ENCODE data around the gene DCAF5.

DNA sequence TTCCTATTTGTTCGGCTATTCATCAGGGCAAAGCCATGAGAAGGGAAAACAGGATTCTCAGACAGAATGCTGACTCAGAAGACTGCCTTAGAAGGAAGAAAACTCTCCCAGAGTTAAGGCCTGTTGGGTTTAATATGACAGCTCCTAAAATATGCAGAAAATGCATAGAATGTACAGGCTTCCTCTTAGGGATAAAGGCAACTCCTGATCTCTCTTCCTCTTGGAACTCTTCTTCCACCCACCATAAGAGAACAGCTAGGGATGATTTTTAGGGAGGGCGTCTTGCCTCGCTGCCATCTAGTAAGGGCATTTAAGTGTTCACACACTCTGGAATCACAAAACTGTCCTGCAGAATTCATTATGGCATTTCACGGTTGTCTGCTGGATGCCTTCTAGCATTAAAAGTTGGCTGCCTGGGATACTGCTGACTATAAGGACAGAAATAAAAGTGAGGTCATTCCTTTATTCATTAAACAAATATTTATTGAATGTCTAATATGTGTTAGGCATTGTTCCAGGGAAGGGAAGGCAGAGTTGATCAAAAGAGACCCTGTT is 73.7 kb downstream of the DCAF5 start:
- TF ChIP-seq POLR2AphosphoS5 (IDR thresholded peaks at IDR 0.05; ENCODE audit: borderline replicate concordance, low read depth, low read length) (no peak), EZH2 (IDR thresholded peaks at IDR 0.05) (no peak), FOXP2 (optimal IDR thresholded peaks at IDR 0.05; ENCODE audit: control extremely low read depth, extremely low read length, insufficient read depth) (no peak)

All from SK-N-MC (cell line).